Measurements from ENCODE around the gene ENOX2.
A peak's percentile ranks its signal among the peaks of the same experiment; 100 is the strongest.
"Not testable (repeated sequence)": the region's sequence is repeated elsewhere in the genome, so short reads cannot be mapped to it uniquely, and the experiment has no call there.

ENOX2 gene

DNA sequence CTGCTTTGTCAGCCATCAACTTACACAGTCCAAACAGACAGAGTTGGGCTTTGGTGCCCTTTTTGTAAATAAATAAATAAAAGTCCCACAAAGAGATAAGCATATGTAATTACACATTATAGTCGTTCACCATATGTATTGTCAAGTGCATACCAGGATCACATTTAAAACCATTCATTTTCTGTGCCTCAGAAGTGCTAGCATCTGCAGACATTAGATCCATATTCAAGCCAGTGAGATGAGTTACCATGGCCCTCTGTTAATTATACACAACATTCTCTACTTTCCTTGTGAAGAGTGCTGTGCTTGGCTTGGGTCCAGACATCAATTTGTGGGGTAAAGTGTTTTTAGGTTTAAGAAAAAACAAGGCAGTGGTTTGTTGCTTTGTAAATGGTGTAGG is 76.8 kb downstream of the ENOX2 start:
- DNase-seq (ENCODE audit: low spot score), result no peak

DNA sequence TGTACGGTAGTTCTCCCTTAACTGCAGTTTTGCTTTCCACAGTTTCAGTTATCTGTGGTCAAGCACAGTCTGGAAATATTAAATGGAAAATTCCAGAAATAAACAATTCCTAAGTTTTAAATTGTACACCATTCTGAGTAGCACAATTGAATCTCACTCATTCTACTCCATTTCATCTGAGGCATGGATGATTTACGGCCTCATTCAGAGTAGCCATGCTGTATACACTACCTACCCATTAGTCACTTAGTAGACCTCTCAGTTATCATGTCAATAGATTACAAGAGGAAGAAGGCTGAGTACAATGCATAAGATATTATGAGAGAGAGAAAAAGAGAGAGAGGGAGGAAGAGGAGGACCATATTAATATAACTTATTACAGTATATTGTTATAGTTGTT is 77.5 kb downstream of the ENOX2 start:
- no peak for DNase-seq (ENCODE audit: low spot score)

DNA sequence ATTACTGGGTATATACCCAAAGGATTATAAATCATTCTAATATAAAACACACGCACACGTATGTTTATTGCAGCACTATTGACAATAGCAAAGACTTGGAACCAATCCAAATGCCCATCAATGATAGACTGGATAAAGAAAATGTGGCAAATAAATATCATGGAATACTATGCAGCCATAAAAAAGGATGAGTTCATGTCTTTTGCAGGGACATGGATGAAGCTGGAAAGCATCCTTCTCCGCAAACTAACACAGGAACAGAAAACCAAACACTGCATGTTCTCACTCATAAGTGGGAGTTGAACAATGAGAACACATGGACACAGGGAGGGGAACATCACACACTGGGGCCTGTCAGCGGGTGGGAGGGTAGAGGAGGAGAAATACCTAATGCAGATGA is 83.6 kb downstream of the ENOX2 start:
- DNase-seq (ENCODE audit: low spot score), result not testable (repeated sequence)

DNA sequence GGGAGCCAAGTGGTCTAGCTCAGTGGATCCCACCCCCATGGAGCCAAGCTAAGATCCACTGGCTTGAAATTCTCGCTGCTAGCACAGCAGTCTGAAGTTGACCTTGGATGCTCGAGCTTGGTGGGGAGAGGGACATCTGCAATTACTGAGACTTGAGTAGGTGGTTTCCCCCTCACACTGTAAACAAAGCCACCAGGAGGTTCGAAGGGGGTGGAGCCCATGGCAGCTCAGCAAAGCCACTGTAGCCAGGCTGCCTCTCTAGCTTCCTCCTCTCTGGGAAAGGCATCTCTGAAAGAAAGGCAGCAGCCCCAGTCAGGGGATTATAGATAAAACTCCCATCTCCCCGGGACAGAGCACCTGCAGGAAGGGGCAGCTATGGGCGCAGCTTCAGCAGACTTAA is 89.1 kb downstream of the ENOX2 start:
- DNase-seq (ENCODE audit: low spot score), result not testable (repeated sequence)

DNA sequence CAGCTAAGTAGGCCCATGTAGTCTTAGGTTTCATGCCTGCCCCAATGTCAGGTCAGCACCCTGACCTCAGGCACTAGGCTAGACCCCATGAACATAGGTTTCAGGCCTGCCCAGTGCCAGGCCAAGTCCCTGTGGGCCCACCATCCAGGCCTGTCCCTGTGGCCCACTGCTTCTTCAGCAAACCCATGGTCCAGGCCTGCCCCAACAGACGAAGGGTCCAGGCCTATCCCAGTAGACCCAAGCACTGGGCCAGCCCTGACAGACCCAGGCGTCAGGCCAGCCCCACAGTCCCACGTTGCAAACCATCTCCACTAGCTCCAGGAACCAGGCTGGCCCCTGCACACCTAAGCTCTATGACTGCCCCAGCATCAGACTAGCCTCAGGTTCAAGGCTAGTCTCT is 92.4 kb downstream of the ENOX2 start:
- DNase-seq (ENCODE audit: low spot score), result no peak

DNA sequence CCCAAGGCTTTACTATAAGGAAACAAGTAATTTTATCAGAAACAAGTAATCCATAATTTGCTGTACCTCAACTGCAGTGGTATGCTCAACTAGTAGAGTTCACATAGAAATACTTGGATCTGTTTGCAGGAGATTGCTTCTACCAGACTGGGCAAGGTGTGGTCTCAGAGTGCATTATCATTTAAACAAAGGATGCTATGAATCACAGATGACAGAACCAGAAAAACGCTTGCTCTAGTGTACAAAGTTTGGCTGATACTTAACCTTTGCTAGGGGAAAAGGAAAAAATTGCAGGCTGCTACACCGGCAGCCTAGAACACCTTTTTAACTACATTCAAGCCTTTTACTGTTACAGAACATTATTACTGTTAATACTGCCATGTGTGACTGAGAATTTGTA is 97.1 kb downstream of the ENOX2 start:
- DNase-seq (ENCODE audit: low spot score), result no peak

DNA sequence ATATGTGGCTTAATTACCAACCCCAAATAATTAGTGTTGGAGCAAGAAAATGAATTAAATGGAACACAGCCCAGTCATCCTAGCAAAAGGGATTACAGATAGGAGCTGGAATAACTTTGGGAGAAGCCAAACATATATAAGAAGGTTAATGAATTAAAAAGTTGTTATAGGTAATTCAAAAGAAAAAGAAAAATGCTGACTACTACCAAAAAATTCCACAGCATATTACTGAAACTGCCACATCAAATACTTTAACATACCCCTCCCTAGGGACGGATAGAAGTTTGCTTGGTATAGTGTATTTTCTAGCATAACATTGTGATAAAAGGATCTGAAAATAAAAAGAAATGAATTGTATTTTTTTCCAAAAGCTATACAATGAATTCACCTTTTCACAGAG is 99.5 kb downstream of the ENOX2 start:
- no peak for DNase-seq (ENCODE audit: low spot score)

DNA sequence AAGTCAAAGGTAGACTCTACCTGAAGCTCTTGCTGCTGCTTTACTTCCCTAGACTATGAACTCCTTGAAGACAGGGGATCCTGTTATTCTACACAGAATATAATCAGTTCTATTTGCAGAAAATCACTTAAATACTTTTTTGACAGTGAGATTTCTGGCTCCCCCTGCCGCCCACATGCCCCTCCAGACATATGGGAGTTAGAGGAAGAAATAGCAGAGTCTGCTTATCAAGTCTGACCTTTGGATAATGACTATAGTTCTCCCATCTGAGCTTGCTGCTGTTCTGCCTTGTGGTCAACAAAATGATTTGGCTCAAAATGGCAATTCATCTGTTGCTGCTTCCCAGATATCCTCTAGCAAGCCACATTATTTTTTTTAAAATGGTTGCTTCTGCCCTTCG is 101.1 kb downstream of the ENOX2 start:
- no peak for DNase-seq (ENCODE audit: low spot score)

DNA sequence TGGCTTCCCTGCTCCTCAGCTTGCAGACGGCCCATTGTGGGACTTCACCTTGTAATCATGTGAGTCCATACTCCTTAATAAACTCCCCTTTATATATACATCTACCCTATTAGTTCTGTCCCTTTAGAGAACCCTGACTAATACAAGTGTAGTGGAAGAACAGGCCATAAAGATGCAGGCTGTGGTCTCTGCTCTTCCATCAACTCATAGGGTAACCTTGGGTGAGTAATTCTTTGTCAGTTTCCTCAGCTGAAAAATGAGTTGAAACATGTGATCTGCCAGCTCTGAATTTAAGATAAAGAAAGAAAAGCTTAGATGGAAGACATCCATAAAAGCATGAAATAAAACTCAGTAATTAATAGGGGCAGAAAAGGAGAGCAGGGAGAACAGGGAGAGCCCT is 103.6 kb downstream of the ENOX2 start:
- no peak for DNase-seq (ENCODE audit: low spot score)

DNA sequence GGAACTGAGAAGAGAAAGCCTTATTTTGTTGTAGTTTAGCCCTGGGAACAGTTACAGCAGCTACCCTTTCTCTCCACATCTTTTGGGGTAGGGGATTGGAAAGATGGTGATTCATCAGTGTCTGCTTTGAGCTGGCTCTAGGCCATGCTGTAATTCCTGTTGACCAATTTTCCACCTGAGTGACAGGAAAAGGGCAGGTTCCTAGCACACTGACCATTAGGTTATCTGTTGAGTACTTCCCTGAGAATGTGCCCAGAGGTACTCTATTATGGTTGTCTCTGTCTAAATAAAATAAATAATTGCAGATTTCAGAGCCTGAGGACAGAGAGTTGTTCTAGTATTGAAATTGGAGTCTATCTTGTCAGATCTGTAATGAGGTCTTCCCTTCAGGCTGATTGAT is 109.0 kb downstream of the ENOX2 start:
- DNase-seq (ENCODE audit: low spot score), result no peak

DNA sequence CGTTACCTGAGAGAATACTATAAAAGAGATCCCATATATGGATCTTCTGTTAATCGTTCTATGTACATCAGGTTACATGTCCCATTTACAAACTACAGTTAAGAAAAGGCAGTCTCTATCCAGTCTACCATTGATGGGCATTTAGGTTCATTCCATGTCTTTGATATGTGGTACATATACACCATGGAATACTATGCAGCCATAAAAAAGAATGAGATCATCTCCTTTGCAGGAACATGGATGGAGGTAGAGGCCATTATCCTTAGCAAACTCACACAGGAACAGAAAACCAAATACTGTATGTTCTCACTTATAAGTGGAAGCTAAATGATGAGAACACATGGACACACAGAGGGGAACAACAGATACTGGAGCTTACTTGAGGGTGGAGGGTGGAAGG is 111.1 kb downstream of the ENOX2 start:
- DNase-seq (ENCODE audit: low spot score), result not testable (repeated sequence)

DNA sequence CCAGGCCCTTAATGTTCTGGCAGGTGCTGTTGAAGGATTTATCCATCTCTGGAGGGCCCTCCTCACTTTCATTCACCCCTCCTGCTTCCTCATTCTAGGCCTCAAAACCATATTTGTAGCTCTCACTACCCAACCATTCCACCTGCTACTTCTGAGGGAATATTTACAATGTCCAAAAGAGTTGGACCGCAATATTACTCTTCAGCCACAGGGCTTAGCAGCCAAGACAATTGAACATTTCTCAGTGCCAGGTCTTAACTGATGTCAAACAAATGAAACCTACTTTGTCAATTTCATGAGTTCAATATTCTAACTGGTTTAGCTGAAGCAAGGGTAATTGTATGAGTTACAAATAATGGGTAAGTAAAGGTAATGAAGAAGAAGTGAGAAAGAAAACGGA is 113.2 kb downstream of the ENOX2 start:
- no peak for DNase-seq (ENCODE audit: low spot score)

DNA sequence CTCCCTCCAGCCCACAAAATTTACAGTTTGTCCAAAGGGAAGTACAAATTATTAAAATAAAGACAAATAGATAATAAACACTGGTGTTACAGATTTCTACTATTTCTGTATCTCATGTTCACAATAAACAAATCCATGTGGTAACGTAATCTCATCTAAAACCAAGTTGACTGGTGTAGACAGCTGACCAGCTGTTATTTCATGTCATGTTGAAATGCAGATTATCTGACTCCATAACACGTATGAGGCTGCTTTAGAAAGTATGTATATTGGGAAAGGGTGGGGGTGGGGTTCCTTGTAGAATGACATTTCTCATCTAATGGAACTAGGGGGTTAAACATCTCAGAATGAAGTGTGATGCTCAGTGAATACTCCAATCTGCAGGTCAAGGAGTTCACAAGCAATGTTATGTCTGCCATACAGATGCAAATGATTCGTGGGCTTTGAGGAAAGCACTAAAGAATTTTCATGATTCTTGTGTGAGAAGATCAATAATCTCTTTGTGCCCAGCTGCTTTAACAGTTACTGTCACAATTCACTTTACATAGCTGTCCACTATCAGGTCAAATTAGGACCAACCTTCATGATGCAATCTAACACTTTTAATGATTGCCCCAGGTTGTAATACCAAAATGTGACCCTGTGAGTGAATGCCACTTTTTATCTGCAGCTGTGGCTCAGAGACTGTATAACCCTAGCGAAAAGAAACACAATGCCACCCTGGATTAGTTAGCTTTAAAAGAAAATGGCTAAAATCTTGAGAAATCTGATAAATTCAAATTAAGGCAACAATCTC is 114.0 kb downstream of the ENOX2 start:
- no peak for DNase-seq (ENCODE audit: low spot score)

DNA sequence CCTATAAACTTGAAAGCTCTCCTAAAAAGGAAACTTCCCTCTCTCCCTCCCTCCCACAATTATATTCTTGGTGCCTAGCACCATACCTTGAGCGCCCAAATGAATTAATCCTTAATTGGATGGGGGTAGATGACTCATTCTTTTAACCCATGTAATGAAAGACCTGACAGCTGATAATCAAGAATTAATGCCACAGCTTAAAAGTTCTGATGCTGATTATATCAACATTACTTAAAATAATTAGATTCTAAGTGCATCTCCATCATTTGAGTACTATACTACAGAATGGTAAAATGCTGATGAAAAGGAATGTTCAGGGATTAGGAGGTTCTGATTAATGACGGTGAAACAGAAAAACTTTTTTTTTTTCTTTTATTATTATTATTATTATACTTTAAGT is 117.0 kb downstream of the ENOX2 start:
- no peak for DNase-seq (ENCODE audit: low spot score)

DNA sequence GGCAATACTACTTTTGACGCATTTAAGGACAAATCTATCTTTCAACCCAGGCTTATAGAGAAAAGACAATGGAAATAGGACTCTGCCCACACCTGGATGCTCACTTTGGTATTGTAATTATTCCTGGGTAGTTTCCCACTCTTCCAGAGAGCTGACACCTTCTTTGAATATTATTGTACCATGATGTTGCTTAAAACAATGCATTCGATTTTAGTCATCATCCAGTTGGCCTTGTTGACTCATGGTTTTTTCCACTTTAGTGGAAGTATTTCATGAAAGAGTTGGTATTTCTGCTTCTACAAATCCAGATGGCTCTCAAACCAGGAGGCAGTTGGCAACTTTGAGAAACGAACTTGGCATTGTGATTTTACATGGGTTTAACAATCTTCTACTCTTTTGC is 124.2 kb downstream of the ENOX2 start:
- peak; percentile 8 for DNase-seq (ENCODE audit: low spot score)

DNA sequence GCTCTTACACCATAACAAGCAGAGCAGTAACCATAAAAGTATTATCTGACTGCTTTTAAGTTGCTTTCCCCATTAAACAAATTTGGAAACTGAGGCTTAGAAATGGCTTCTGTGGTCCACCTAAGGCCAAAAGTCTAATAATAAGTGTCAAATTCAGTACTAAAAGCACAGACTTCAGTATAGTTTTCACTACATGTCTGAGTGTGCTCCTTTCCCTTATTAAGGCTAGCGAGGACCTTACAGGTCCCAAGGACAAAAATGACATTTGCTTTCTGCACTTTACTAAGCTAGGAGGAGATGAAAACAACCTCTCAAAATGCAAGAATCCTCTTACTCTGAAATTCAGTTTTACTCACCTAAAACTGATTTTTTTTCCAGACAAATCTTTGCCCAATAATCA is 127.2 kb downstream of the ENOX2 start:
- DNase-seq (ENCODE audit: low spot score), result no peak

DNA sequence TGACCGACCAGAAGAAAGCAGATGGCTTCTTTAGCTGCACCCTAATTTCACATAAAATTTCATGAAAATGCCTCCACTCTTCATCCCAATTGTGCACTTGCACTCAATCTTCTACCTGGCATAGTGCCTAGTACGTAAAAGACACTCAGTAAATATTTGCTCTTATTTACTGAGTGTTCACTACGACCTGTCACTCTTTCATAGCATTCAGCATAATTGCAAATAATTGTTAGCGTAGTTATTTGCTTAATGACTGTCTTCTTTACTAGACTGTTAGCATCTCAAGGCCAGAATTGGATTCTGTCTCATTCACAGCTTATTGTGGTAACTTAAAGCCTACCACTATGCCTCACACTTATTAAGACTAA is 130.2 kb downstream of the ENOX2 start:
- DNase-seq (ENCODE audit: low spot score), result no peak

DNA sequence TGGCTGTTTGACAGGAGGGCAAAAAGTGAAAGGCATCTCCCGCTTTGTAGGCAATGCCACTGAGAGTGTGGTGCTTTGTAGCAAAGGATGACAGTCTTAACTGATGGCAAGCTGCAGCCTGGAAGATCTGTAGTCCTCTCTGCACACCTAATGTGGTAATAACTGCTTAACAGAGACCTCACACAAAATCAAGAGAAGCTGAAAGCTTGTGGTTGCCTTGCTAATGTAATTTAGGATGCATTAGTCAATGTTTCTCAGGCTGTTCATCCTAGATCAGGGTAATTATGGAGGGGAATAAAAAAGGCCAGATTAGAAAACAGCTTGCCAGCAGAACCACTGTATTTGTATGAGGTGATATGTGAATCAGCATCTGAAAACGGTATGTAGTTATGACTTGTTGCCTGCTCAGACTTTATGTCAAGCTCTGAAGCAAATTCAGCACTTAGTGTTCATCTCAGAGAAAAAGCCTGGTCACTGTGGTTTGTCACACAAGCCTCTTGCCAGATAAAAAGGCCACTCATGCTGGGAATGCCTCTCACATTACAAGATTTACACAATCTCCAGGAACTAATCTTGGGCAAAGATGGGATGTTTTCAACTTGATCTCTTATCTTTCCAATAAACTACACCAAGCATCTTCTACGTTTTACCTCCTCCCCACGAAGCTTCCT is 130.8 kb downstream of the ENOX2 start:
- DNase-seq (ENCODE audit: low spot score), result peak; percentile 32

DNA sequence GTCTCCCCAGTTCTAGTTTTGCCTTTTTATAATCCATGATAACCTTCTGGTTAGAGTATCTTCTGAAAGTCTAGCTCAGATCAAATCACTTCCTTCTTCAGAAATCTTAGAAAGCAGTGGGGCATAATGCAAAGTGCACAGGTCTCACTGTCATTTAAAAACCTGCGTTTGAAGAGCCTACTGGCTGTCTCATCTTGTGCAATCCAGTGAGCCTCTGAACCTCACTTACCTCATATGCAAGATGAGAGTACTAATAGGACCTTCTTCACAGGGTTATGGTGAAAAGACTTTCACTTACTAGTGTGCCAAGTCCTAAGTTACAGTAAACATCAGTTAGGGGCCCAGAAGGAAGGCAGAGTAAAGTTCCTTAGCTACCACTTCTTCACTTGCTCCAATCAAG is 131.4 kb downstream of the ENOX2 start:
- no peak for DNase-seq (ENCODE audit: low spot score)

DNA sequence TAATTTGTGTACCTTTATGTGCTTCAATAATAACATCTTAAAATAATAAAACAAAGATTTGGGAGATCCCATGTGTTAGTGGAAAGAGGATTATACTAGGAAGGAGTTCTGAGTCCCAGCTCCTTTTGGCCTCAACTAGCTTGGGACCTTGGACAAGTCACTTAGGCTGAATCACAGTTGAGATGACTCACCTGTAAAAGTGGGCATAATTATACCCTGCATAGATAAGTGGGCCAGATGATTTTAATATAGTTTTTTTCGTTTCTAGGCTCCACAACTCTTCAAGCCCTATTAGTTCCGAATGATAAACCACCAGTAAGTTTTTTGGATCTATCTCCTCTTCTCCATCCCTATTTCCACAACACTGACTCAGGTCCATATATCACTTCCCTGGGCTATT is 131.8 kb downstream of the ENOX2 start:
- no peak for DNase-seq (ENCODE audit: low spot score)

DNA sequence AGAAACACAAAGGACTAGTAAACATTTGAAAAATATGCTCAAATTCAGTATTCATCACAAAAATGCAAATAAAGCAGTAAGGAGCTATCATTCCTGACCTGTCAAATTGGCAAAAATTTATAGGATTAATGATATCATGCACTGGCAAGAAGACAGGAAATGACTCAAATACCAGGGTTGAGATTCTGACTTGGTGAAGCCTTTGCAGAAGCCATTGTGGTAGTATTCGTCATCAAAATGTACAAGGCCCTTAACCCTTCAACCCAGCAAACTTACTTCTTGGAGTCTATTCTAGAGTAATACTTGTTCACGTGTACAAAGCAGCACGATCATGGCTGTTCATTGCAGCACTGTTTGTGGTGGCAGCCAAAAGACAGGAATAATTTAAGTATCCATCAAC is 132.4 kb downstream of the ENOX2 start:
- DNase-seq (ENCODE audit: low spot score), result peak; percentile 36

DNA sequence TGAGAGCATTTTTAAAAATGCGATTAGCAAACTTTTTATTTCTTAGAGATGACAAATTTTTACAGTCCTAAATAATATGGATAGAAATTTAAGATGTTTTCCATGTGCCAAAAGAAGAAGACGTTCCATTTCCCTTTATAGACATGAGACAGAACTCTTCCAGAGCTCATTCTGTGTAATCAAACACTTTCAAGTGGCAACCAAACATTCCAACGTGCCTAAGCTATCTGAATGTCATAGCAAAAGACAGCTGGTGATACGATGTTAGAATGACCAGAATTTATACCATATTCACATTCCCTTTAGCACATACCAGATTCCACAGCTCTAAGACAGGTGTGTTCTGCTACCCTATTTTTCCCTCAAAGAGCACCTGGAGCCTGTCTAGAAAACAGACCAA is 133.2 kb downstream of the ENOX2 start:
- DNase-seq (ENCODE audit: low spot score), result no peak

DNA sequence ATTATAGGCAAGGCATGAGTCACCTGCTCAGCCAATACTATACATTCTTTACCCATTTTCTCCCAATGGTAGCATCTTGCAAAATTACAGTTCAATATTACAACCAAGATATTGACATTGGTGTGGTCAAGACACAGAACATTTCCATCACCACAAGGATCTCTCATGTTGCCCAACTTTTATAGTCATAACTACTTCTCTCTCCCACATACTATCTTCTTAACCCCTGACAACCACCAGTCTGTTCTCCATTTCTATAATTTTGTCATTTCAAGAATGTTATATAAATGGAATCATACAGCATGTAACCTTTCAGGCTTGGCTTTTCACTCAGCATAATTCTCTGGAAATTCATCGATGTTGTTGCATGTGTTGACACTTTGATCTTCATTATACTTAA is 144.9 kb downstream of the ENOX2 start:
- no peak for DNase-seq (ENCODE audit: low spot score)

DNA sequence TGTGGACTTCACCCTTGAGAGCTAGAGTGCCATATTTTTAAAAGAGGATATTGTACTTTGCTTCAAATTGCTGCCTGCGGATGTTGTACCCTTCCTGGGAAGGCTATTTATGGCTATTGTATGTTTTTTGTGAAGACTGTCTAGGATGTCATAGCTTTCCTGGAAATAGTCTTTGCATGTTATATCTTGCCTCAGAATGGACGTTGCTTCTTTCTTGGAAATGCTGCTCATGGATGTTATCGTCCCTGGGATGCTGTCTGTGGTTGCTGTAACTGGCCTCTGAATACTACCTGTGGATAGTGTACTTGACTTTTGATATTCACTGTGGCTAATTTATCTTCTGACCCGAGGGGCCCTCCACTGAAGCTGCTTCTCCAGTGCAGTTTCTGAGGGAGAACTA is 146.8 kb downstream of the ENOX2 start:
- DNase-seq (ENCODE audit: low spot score), result no peak
